ENCODE results near the gene CENPF. TPM values are rescaled to one million over a fixed set of nuclear protein-coding genes. Genes with fewer than 3 reads are reported as not detected.

CENPF gene, protein sequence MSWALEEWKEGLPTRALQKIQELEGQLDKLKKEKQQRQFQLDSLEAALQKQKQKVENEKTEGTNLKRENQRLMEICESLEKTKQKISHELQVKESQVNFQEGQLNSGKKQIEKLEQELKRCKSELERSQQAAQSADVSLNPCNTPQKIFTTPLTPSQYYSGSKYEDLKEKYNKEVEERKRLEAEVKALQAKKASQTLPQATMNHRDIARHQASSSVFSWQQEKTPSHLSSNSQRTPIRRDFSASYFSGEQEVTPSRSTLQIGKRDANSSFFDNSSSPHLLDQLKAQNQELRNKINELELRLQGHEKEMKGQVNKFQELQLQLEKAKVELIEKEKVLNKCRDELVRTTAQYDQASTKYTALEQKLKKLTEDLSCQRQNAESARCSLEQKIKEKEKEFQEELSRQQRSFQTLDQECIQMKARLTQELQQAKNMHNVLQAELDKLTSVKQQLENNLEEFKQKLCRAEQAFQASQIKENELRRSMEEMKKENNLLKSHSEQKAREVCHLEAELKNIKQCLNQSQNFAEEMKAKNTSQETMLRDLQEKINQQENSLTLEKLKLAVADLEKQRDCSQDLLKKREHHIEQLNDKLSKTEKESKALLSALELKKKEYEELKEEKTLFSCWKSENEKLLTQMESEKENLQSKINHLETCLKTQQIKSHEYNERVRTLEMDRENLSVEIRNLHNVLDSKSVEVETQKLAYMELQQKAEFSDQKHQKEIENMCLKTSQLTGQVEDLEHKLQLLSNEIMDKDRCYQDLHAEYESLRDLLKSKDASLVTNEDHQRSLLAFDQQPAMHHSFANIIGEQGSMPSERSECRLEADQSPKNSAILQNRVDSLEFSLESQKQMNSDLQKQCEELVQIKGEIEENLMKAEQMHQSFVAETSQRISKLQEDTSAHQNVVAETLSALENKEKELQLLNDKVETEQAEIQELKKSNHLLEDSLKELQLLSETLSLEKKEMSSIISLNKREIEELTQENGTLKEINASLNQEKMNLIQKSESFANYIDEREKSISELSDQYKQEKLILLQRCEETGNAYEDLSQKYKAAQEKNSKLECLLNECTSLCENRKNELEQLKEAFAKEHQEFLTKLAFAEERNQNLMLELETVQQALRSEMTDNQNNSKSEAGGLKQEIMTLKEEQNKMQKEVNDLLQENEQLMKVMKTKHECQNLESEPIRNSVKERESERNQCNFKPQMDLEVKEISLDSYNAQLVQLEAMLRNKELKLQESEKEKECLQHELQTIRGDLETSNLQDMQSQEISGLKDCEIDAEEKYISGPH (N-terminal part only)
- total RNA-seq, result 10 to 100 TPM; 70.6 to 79.4 TPM

DNA sequence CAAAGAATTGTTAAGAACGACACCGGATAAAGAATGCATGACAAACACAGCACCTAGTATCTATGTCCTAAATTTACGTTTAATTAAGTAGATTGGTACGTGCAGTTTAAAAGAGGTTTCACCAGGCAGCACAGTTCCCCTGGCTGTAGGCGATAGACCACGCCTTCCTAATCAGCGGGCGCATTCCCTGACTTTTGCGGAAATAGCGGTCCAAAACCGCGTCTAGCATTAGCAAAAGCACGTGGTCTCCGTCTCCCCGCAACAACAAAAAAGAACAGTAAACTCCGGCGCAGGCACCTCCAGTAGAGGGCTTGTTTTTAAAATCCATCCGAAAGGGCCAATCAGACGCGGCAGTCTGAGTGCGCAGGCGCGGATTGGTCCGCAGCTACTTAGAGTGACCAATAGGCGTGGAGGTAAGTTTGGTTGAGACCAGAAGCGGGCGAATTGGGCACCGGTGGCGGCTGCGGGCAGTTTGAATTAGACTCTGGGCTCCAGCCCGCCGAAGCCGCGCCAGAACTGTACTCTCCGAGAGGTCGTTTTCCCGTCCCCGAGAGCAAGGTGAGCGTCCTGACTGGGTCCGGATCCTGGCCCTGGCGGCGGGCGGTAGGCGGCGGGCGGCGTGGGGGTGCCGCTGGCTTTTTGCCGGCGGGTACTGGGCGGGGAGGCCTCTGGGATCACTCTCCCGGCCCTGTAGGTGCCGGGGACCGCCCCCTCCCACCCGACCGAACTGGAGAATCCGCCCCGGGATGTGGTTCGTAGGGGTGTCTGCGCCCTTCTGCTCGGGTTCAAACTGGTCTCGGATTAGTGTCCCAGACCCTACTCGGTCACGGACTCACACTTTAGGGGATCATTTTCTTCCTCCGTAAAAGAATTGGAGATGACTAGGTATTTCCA is at the start of gene CENPF:
Gene CENPF, plus strand, starts transcription at position 432 of the 894 bp plus-strand sequence. CDS start 10,560 bp downstream, outside the sequence.
- Mint-ChIP-seq H3K4me1 (peaks cover 14% of the 10 kb centered on the region), H3K36me3 (no peaks in the 10 kb centered on the region)

DNA sequence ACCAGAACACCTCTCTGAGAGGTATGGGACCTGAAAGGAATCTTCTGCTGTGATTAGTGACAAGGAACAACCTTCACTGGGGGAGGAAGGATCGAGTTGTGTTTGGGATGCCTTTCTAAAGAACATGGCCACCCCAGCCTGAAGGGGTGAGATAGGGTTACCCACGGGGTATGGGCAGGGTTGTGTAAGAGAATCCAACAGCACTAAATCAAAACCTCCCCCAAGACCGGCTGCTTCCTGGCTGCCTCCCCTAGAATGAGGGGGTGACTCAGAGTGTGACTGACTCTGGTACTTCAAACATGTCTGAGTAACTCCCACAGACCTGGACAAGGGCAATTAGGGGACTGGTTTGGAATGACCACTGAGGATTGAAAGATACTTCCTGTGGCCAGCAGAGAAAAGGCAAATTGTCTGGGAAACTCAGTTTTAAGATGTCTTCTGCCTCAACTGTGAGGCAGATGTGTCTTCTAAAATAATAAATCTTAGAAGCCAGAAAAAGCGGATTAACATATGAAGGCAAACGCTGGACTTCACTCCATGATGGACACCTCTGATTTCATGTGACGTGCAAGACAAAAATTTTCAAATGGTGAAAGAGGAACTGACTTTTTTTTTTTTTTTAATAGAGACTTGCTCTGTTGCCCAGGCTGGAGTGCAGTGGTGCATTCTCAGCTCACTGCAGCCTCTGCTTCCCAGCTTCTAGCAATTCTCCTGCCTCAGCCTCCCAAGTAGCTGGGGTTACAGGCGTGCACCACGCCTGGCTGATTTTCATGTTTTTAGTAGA is 44.9 kb upstream of the CENPF start:
- peaks cover 39% of the 10 kb centered on the region for H3K27me3 Mint-ChIP-seq
- no peaks in the 10 kb centered on the region for H3K4me1 Mint-ChIP-seq
- no peak overlapping the region for H3K4me3 Mint-ChIP-seq
- DNase-seq, result no peak
- no peak overlapping the region for H3K27ac Mint-ChIP-seq
- H3K36me3 Mint-ChIP-seq, result no peaks in the 10 kb centered on the region
- H3K9me3 Mint-ChIP-seq, result no peaks in the 10 kb centered on the region

More for the DNA sequence above, at the start of gene CENPF:
- peaks cover 4% of the 10 kb centered on the region for H3K27me3 Mint-ChIP-seq
- no peaks in the 10 kb centered on the region for H3K9me3 Mint-ChIP-seq
- peak; percentile 89 for DNase-seq
- H3K27ac Mint-ChIP-seq, result peak within 1 kb of the TSS; percentile 94
- H3K4me3 Mint-ChIP-seq, result peak within 1 kb of the TSS; percentile 96

DNA sequence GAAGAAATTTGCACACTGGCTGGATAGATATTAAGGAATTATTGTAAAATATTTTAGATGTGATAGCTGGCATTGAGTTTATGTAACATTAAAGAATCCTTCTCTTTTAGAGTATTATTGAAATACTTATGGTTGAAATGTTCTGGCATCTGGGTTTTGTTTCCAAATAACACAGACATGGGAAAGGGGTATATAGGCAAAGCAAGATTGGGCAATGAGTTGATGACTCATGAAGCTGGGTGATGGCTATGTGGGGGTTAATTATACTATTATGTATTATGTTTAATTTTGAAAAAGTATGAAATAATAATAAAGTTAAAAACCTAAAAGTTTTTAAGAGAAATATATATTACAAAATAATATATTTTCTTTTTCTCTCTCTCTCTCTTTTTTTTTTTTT is 39.1 kb upstream of the CENPF start:
- Mint-ChIP-seq H3K27me3 (peaks cover 25% of the 10 kb centered on the region), H3K9me3 (no peaks in the 10 kb centered on the region), H3K36me3 (no peaks in the 10 kb centered on the region), H3K27ac (no peak overlapping the region), H3K4me1 (no peaks in the 10 kb centered on the region), H3K4me3 (no peak overlapping the region)
- DNase-seq, result no peak

DNA sequence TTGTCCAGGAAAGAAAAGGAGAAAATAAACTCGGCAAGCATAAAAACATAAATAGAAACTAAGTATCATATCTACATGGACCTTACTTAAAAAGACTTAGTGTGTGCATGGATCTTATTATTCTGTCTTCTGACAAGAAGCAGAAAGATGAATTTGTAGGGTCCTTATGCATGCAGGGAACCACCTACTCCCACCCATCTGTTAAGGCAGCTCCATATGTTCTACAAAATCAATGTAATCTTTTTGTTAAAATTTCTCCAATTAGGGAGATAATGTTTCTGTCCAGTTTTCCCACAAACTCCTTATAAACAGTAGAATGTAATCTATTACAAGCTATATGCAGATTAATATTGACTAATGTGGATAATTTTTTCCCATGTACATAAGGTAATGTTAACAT is 37.7 kb upstream of the CENPF start:
- no peak overlapping the region for H3K27ac Mint-ChIP-seq
- no peaks in the 10 kb centered on the region for H3K36me3 Mint-ChIP-seq
- H3K27me3 Mint-ChIP-seq, result peaks cover 17% of the 10 kb centered on the region
- no peak for DNase-seq
- no peak overlapping the region for H3K4me3 Mint-ChIP-seq
- H3K9me3 Mint-ChIP-seq, result no peaks in the 10 kb centered on the region
- H3K4me1 Mint-ChIP-seq, result no peaks in the 10 kb centered on the region

DNA sequence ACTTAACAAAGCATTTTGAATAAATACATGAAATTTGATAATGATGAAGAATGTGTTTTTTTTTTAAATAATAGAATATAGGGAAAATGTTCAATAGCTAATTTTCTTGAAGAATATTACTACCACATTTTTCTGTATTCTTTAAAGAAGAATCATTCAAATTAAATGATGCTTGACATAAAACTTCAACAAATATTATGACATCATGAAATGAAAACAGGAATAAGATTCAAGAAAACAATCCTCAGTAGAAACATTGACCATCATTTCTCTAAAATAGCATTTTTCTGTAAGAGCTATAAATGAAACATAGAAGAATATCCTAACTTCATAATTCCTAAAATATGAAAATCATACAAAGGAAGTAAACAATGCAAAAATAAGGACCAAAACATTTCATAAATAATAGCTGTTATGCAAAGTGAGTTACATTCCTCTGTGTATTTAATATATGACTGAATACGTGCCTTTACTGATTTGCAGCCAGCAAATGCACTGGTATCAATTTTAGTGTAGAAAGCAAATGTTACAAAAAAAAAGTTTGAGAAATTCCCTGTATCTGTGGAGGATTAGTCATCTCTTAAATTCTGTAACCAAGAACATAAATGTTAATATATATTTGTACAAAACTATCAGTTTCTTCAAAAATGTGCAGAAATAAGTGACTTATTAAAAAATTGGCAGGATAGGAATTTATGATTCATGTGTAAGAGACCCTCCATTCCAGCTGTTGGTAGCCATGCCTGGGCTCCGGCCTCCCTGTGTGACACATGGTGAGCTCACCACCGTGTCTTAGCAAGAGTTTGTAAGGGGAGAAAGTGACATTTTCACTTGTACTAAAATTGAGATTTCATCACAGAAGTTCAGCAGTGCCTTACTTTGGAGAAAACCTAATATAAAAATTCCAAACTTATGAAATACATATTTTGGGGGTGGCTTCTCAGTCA is 36.6 kb upstream of the CENPF start:
- peak; percentile 18 for DNase-seq
- Mint-ChIP-seq H3K4me1 (no peaks in the 10 kb centered on the region), H3K4me3 (no peak overlapping the region), H3K36me3 (no peaks in the 10 kb centered on the region), H3K27ac (peak overlapping the region; percentile 43), H3K9me3 (no peaks in the 10 kb centered on the region), H3K27me3 (peaks cover 8% of the 10 kb centered on the region)

DNA sequence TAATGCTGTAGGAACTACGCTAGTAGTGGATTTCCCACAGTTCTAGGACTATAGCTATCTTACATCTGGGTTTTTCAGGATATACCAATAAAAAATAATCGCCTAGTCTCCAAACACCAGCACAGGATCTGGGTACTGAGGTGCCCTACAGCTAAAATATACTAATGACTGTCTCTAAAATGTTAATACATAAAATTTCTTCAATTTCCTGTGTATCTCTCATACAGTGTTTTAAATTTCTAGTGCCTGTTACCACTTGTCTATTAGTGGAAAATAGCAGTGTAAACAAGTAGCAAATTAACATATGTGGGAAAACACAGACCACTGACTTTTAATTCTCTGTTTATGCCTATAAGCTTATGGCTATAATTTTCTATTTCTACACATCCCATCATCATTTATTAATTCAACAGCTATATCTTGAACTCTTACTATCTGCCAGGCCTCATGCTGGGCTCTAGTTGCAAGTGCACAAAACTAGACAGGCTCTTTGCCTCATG is 35.5 kb upstream of the CENPF start:
- Mint-ChIP-seq H3K36me3 (no peaks in the 10 kb centered on the region), H3K27me3 (peaks cover 1% of the 10 kb centered on the region), H3K9me3 (no peaks in the 10 kb centered on the region), H3K4me3 (no peak overlapping the region), H3K27ac (no peak overlapping the region), H3K4me1 (no peaks in the 10 kb centered on the region)
- DNase-seq, result no peak

DNA sequence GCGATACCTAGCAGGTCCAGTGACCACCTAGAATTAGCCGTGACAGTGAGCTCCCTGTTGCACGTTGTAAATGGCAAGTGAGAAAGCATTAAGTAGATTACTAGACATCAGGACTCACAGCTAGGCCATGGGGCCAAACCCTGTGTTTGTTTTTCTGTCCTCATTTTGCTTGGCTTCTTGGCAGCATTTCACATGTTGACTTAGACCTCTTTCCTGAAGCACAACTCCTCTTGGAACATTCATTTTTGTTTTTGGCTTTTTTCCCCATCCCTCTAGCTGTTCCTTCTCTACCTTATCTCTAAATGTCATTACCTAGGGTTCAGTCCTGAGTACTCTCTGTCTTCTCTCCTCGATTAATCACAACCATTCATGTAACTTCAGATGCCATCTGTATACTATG is 34.7 kb upstream of the CENPF start:
- no peaks in the 10 kb centered on the region for H3K9me3 Mint-ChIP-seq
- DNase-seq, result no peak
- no peak overlapping the region for H3K27ac Mint-ChIP-seq
- H3K4me3 Mint-ChIP-seq, result no peak overlapping the region
- no peaks in the 10 kb centered on the region for H3K27me3 Mint-ChIP-seq
- no peaks in the 10 kb centered on the region for H3K36me3 Mint-ChIP-seq
- no peaks in the 10 kb centered on the region for H3K4me1 Mint-ChIP-seq

DNA sequence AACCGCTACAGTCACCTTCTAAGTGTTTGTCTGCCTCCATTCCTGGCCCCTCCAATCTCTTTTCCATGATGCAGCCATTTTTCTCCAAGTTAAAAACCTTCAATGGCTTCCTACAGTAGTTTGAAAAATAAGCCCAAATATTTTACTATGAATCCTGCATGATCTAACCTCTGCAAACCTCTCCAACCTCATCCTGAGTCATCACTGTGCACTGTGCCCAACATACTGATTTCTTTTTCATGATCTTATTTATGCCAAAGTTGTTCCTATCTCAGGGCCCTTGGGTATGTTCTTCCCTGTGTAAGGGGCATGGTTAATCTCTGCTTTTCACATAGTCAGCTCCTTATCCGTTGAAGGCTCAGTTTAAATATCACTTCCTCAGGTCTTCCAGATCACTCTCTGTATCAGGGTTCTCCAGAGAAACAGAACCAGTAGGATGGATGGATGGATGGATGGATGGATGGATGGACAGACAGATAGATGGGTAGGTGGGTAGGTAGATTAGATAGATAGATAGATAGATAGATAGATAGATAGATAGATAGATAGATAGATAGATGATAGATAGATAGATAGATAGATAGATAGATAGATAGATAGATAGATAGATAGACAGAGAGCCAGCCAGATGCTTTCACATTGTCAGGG is 33.5 kb upstream of the CENPF start:
- Mint-ChIP-seq H3K27me3 (no peaks in the 10 kb centered on the region), H3K4me1 (no peaks in the 10 kb centered on the region), H3K27ac (no peak overlapping the region), H3K9me3 (no peaks in the 10 kb centered on the region), H3K36me3 (no peaks in the 10 kb centered on the region), H3K4me3 (no peak overlapping the region)
- no peak for DNase-seq

DNA sequence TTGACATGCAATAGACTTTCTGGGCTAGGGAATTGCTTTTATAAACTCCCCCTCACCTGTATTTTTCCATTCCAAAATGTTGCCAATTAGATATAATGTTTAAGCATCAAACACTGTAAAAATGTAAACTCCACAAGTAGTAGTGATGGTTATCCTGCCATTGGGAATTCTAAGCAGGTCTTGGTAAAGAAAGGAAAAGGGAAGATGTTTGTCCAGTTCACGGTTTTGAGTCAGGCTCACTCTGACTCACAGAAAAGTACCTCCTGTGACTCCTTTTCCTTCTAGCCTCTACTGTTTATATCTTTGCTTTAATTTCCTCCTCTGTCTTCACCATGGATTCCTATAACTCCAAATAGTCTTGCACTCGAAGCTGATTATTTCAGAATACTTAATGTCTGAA is 32.6 kb upstream of the CENPF start:
- H3K27ac Mint-ChIP-seq, result no peak overlapping the region
- DNase-seq, result no peak
- no peaks in the 10 kb centered on the region for H3K4me1 Mint-ChIP-seq
- H3K36me3 Mint-ChIP-seq, result no peaks in the 10 kb centered on the region
- H3K4me3 Mint-ChIP-seq, result no peak overlapping the region
- no peaks in the 10 kb centered on the region for H3K27me3 Mint-ChIP-seq
- H3K9me3 Mint-ChIP-seq, result no peaks in the 10 kb centered on the region

DNA sequence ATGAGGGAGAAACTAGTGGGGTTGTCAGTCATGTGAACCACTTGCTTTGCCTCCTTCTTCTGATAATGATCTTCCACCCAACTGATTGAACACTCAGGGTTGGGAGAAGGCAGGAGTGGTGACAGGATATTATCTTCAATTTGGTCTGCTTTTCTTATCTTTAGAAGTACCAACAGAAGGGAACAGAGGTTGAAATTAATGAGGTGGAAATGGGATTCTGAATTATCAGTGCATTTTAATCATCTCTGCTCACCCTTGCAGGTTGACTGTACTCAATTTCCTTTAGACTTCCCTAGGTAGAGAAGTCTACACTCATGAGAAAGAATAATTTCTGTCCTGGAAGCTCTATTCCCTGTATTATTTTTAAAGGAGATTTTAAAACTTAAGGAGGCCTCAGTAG is 31.7 kb upstream of the CENPF start:
- Mint-ChIP-seq H3K4me3 (no peak overlapping the region), H3K27me3 (no peaks in the 10 kb centered on the region), H3K4me1 (no peaks in the 10 kb centered on the region), H3K27ac (no peak overlapping the region), H3K9me3 (peaks cover 6% of the 10 kb centered on the region), H3K36me3 (peaks cover 5% of the 10 kb centered on the region)
- DNase-seq, result no peak

DNA sequence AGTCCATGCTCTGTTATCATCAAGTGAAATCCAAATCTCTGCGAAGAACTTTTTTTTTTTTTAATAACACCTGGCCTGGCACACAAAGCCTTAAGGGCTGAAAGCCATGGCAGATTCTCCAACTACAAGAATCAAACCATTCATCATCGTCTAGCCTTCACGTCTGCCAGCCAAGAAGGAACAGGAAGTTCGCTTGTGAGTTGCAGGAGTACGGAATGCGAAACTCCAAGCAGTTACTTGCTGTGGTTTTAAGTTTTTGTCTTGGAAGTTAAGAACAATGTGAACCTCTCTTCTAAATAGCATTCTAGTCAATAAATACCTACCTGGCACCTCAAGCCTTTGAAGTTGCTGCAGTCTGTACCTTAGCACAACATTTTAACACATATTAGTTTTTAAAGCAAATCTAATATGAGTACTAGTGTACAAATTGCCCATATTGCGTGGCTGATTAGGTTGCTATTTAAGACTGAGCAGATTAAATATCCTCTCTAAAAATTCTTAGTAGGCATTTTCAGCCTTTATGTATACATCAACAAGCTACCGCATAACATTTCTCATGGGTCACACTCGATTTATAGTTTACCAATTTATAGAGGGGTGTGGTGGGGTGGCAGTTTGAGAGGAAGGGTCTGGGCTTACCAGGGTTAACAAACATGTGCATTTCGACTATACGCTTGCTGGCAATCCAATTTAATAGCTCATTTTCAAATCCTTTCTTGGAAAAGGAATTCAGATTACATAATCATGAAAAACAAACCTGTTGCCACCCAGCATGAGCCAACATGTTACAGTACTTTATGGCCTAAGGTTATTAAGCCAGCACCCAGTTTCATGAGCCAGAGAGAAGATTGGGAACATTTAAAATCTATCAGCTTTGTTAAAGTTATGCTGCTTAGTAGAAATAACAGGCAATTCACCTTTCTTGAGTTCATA is 29.3 kb upstream of the CENPF start:
- no peak overlapping the region for H3K4me3 Mint-ChIP-seq
- H3K27me3 Mint-ChIP-seq, result no peaks in the 10 kb centered on the region
- DNase-seq, result no peak
- peaks cover 19% of the 10 kb centered on the region for H3K9me3 Mint-ChIP-seq
- peaks cover 9% of the 10 kb centered on the region for H3K36me3 Mint-ChIP-seq
- H3K4me1 Mint-ChIP-seq, result no peaks in the 10 kb centered on the region
- no peak overlapping the region for H3K27ac Mint-ChIP-seq
